SK-N-SH (cell line): ENCODE measurements around the gene GUCA1A. TPM values are rescaled to one million over a fixed set of nuclear protein-coding genes. Genes with fewer than 3 reads are reported as not detected.

ENCODE experiments used
- CTCF ChIA-PET: fragments of 300-600, 350-600 bp; formaldehyde crosslinking; extraction: SDS; loops from one replicate; lab custom pipeline; 2021; lab: Yijun Ruan, JAX
- POLR2A ChIA-PET: fragments of 350-600 bp; sonication (Branson Sonifier 250); formaldehyde crosslinking; extraction: SDS; loops from one replicate; lab custom pipeline; 2020; ENCODE audit warnings: antibody characterized with exemption, inconsistent platforms; lab: Yijun Ruan, JAX
- DNase-seq: peaks from one replicate; pipeline ENCODE4 v3.0.0; 2012
- H2AFZ ChIP-seq: fragments of 200-600 bp; sonication (generic); 2 replicates; pipeline ENCODE4 v1.8.1; 2016; ENCODE audit warnings: antibody characterized with exemption, mild to moderate bottlenecking, low read depth
- H3F3A ChIP-seq: fragments of 200-600 bp; sonication (generic); replicated peaks from 2 replicates; pipeline ENCODE3; 2016; ENCODE audit warnings: antibody characterized with exemption, mild to moderate bottlenecking; ENCODE audit not compliant: insufficient read depth
- H3K27ac ChIP-seq, 2 experiments: fragments of 200-500 bp in 1 of 2; fragments of 200-600 bp in 1 of 2; sonication (Bioruptor generic) in 1 of 2; sonication (generic), shearing (Covaris generic) in 1 of 2; 2 replicates each; pipeline versions ENCODE4 v1.5.1 to v1.6.1; 2014 to 2016; ENCODE audit warnings: low read depth in 2 of 2, inconsistent platforms in 1 of 2, low read length in 1 of 2, mild to moderate bottlenecking in 1 of 2, mixed read lengths in 1 of 2
- H3K27me3 ChIP-seq: fragments of 200-600 bp; sonication (generic), shearing (Covaris generic); 2 replicates; pipeline ENCODE4 v1.6.1; 2016; ENCODE audit warnings: mixed run types; ENCODE audit not compliant: insufficient read depth
- H3K36me3 ChIP-seq, 2 experiments: fragments of 200-500 bp in 1 of 2; fragments of 200-600 bp in 1 of 2; sonication (Bioruptor generic) in 1 of 2; sonication (generic) in 1 of 2; replicated peaks in 1 of 2; 2 replicates each; pipeline versions ENCODE3 to v1.5.1; 2014 to 2016; ENCODE audit warnings: low read length in 1 of 2, mild to moderate bottlenecking in 1 of 2; ENCODE audit not compliant: insufficient read depth in 2 of 2, control insufficient read depth in 1 of 2
- H3K4me1 ChIP-seq, 2 experiments: fragments of 200-500 bp in 1 of 2; fragments of 200-600 bp in 1 of 2; sonication (Bioruptor generic) in 1 of 2; sonication (generic), shearing (Covaris generic) in 1 of 2; 2 replicates each; pipeline versions ENCODE4 v1.5.1 to v1.6.1; 2014 to 2016; ENCODE audit warnings: low read depth in 1 of 2, low read length in 1 of 2, mixed run types in 1 of 2; ENCODE audit not compliant: insufficient read depth in 2 of 2, control insufficient read depth in 1 of 2
- H3K4me2 ChIP-seq: fragments of 200-600 bp; sonication (generic), shearing (Covaris generic); 2 replicates; pipeline ENCODE4 v1.6.1; 2017; ENCODE audit warnings: mixed run types
- H3K4me3 ChIP-seq, 2 experiments: fragments of 200-500 bp in 1 of 2; fragments of 200-600 bp in 1 of 2; sonication (Bioruptor generic) in 1 of 2; sonication (generic), shearing (Covaris generic) in 1 of 2; 2 replicates each; pipeline versions ENCODE4 v1.5.1 to v1.8.1; 2014 to 2016; ENCODE audit warnings: low read depth in 2 of 2, inconsistent platforms in 1 of 2, low read length in 1 of 2, mild to moderate bottlenecking in 1 of 2, mixed read lengths in 1 of 2, moderate library complexity in 1 of 2
- H3K79me2 ChIP-seq: fragments of 200-600 bp; sonication (generic); 2 replicates; pipeline ENCODE4 v1.8.1; 2017; ENCODE audit warnings: mild to moderate bottlenecking; ENCODE audit not compliant: insufficient read depth
- H3K9ac ChIP-seq: fragments of 200-600 bp; sonication (generic); 2 replicates; pipeline ENCODE4 v1.6.1; 2017; ENCODE audit warnings: mixed run types
- H3K9me2 ChIP-seq: fragments of 200-600 bp; sonication (generic); 2 replicates; pipeline ENCODE4 v1.6.1; 2017; ENCODE audit warnings: mixed run types
- H3K9me3 ChIP-seq: fragments of 200-600 bp; sonication (generic); 2 replicates; pipeline ENCODE4 v1.6.1; 2017; ENCODE audit warnings: mixed run types, mild to moderate bottlenecking, moderate library complexity
- H4K20me1 ChIP-seq: fragments of 200-600 bp; sonication (generic); 2 replicates; pipeline ENCODE4 v1.6.1; 2017; ENCODE audit warnings: mild to moderate bottlenecking, mixed run types; ENCODE audit not compliant: insufficient read depth
- CHD2 ChIP-seq: fragments of 150-350 bp; IDR thresholded peaks from 2 replicates; pipeline ENCODE4 v1.6.1; 2018; ENCODE audit warnings: low read length; ENCODE audit not compliant: partially characterized antibody
- ELF1 ChIP-seq: IDR thresholded peaks from 2 replicates; pipeline ENCODE4 v1.4.0; 2012
- FOSL2 ChIP-seq: IDR thresholded peaks from 2 replicates; pipeline ENCODE4 v1.4.0; 2012; ENCODE audit warnings: low read depth, mild to moderate bottlenecking, moderate library complexity, borderline replicate concordance
- FOXM1 ChIP-seq: IDR thresholded peaks from 2 replicates; pipeline ENCODE4 v1.4.0; 2012; ENCODE audit warnings: low read depth, mild to moderate bottlenecking
- GABPA ChIP-seq: IDR thresholded peaks from 2 replicates; pipeline ENCODE4 v1.4.0; 2012; ENCODE audit warnings: low read depth, mild to moderate bottlenecking
- JUND ChIP-seq: IDR thresholded peaks from 2 replicates; pipeline ENCODE4 v1.4.0; 2012
- MEF2A ChIP-seq: IDR thresholded peaks from 2 replicates; pipeline ENCODE4 v1.4.0; 2012; ENCODE audit warnings: low read depth, borderline replicate concordance
- MXI1 ChIP-seq: IDR thresholded peaks from 2 replicates; pipeline ENCODE4 v1.6.1; 2012; ENCODE audit warnings: mild to moderate bottlenecking, low read depth, low read length, improper control_type of control experiment
- RCOR1 ChIP-seq: fragments of 150-350 bp; IDR thresholded peaks from 2 replicates; pipeline ENCODE4 v1.6.1; 2017; ENCODE audit warnings: antibody characterized with exemption, low read length
- RFX5 ChIP-seq: IDR thresholded peaks from 2 replicates; pipeline ENCODE4 v1.6.1; 2012; ENCODE audit warnings: mild to moderate bottlenecking, improper control_type of control experiment, low read length
- RXRA ChIP-seq: IDR thresholded peaks from 2 replicates; pipeline ENCODE4 v1.4.0; 2012; ENCODE audit warnings: low read depth, mild to moderate bottlenecking, borderline replicate concordance
- SIN3A ChIP-seq: IDR thresholded peaks from 2 replicates; pipeline ENCODE4 v1.6.1; 2012; ENCODE audit warnings: low read depth, mild to moderate bottlenecking, low read length, moderate library complexity, borderline replicate concordance
- TAF1 ChIP-seq: IDR thresholded peaks from 2 replicates; pipeline ENCODE4 v1.6.1; 2012; ENCODE audit warnings: low read depth, mild to moderate bottlenecking, low read length, moderate library complexity, borderline replicate concordance
- YY1 ChIP-seq: IDR thresholded peaks from 2 replicates; pipeline ENCODE4 v1.4.0; 2012; ENCODE audit warnings: low read depth, mild to moderate bottlenecking
- ZBTB33 ChIP-seq: IDR thresholded peaks from 2 replicates; pipeline ENCODE4 v1.4.0; 2012; ENCODE audit warnings: low read depth, borderline replicate concordance
- WGBS: methylation state at CpG from one replicate; pipeline ENCODE4 v1.1.6; 2017; ENCODE audit warnings: low lambda C conversion rate; 5-methylcytosine and 5-hydroxymethylcytosine counted together
- polyA plus RNA-seq, 3 experiments: library from polyadenylated mRNA; depleted of rRNA; stranded (reverse); fragments of >200 nt; gene quantifications; 2 replicates each; pipeline ENCODE4 v1.2.3, GENCODE V29; 2012
- TF ChIP-seq, protein P1 (sequence below): fragments of 200-600 bp; sonication (generic); IDR thresholded peaks from 2 replicates; pipeline ENCODE4 v1.6.1; 2017; ENCODE audit warnings: antibody characterized with exemption, mild to moderate bottlenecking, moderate library complexity

Gene GUCA1A
- polyA plus RNA-seq (2012; rRNA removed), result 0.77 and 0.88 TPM in 2 replicates
- 0.68 and 1.3 TPM in 2 replicates for polyA plus RNA-seq (2012; cell fraction: cytosol; rRNA removed)
- 0.29 and 0.39 TPM in 2 replicates for polyA plus RNA-seq (2012; cell fraction: nucleus; rRNA removed)

DNA sequence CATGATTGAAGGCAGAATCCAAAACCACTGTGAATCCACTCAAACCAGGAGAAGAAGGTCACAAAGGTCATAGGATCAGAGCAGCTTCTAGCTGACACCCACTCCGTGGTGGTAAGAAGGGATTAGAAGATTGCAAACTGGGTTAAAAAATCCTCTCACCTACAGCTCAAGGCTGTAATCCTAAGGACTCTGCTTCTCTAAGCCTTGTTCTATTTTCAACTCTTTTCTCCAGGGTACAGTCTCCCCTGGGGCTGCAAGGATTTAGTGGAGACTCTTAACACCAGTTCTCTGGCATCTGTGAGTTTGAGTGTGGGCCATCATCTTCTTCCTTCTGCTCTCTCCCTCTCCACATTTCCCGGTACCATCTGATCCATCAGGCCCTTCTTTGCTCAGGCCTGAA lies at the start of gene GUCA1A:
Gene GUCA1A (plus strand): TSS at position 264 of the 400 bp plus-strand sequence. CDS start 250 bp downstream, outside the sequence.
- 85% methylated on average over 2 of the region's 2 CpGs for WGBS
- no peak for DNase-seq
- no peak within 1 kb of the TSS for H2AFZ ChIP-seq
- H3K36me3 ChIP-seq, result no peaks in the 10 kb centered on the region
- no peak within 1 kb of the TSS for H3K4me2 ChIP-seq
- H3K79me2 ChIP-seq, result no peaks in the 10 kb centered on the region
- TF ChIP-seq ZBTB33, result no peak
- TF ChIP-seq JUND, result no peak
- no peaks in the 10 kb centered on the region for H3K27me3 ChIP-seq
- H3F3A ChIP-seq, result peaks cover 3% of the 10 kb centered on the region
- H3K27ac ChIP-seq, result no peak within 1 kb of the TSS
- H3K9me2 ChIP-seq, result no peaks in the 10 kb centered on the region
- no peaks in the 10 kb centered on the region for H4K20me1 ChIP-seq
- no peak within 1 kb of the TSS for H3K9ac ChIP-seq
- ChIA-PET POLR2A (no interaction called here), CTCF (no interaction called here)
- H3K4me1 ChIP-seq, result peaks cover 0 to 3% of the 10 kb centered on the region in 2 experiments; a peak in 1 of 4 replicates
- H3K4me3 ChIP-seq, result no peak within 1 kb of the TSS
- no peaks in the 10 kb centered on the region for H3K9me3 ChIP-seq

DNA sequence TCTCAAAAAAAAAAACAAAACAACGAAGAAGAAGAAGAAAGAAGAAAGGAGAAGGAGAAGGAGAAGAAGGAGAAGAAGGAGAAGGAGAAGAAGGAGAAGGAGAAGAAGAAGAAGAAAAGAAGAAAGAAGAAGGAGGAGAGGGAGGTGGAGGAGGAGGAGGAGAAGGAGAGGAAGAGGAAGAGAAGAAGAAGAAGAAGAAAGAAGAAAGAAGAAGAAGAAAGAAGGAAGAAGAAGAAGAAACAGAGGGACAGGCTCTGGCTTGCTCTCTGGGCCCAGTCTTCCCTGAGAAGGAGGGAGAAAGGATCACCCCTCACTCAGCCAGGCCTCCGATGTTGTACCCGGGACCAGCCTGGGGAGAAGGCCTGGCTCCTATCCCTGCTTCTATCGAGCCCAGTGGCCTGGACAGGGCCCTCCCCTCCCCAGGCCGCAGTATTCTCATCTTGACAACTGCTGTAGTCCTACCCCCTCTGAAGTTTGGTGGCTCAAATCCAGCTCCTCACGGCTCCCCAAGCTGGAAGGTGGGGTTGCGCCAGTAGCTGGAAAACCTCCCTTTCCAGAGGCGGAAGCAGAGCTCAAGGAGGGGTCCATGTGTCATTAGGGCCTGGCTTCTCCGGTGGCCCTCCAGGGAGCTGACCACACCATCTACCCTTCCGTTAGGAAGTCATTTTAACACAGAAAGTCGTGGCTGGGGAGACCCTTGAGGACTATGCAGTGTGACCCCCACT lies 49.6 kb upstream of the GUCA1A start:
- POLR2A ChIA-PET, result interaction anchor here (0.6 kb wide), 1 partner anchor 36 kb away, joined by 3 read pairs; no protein-coding TSS in a partner anchor
- Histone ChIP-seq H3K9me3 (no peaks in the 10 kb centered on the region), H3K9me2 (no peaks in the 10 kb centered on the region), H2AFZ (0 out of 2 replicates have a peak overlapping the region, but pooled peaks have one; percentile 59), H3K79me2 (no peaks in the 10 kb centered on the region), H3K9ac (no peak overlapping the region), H3K4me2 (no peak overlapping the region), H3F3A (no peaks in the 10 kb centered on the region), H3K27ac (no peak overlapping the region), H4K20me1 (no peaks in the 10 kb centered on the region), H3K36me3 (no peaks in the 10 kb centered on the region), H3K4me3 (no peak overlapping the region), H3K27me3 (no peaks in the 10 kb centered on the region), H3K4me1 (peaks cover 3 to 5% of the 10 kb centered on the region in 2 experiments; a peak in 1 of 4 replicates)
- 81% methylated on average over 8 of the region's 11 CpGs for WGBS
- TF ChIP-seq RXRA, result no peak
- TF ChIP-seq YY1, result no peak
- TF ChIP-seq CHD2, result no peak
- TF ChIP-seq GABPA, result no peak
- TF ChIP-seq FOXM1, result no peak
- no peak for TF ChIP-seq RCOR1
- TF ChIP-seq ELF1, result no peak
- TF ChIP-seq ZBTB33, result no peak
- no peak for TF ChIP-seq JUND
- no peak for TF ChIP-seq SIN3A
- TF ChIP-seq FOSL2, result no peak
- TF ChIP-seq TAF1, result no peak
- no peak for TF ChIP-seq MEF2A
- no peak for TF ChIP-seq RFX5
- TF ChIP-seq, protein P1, sequence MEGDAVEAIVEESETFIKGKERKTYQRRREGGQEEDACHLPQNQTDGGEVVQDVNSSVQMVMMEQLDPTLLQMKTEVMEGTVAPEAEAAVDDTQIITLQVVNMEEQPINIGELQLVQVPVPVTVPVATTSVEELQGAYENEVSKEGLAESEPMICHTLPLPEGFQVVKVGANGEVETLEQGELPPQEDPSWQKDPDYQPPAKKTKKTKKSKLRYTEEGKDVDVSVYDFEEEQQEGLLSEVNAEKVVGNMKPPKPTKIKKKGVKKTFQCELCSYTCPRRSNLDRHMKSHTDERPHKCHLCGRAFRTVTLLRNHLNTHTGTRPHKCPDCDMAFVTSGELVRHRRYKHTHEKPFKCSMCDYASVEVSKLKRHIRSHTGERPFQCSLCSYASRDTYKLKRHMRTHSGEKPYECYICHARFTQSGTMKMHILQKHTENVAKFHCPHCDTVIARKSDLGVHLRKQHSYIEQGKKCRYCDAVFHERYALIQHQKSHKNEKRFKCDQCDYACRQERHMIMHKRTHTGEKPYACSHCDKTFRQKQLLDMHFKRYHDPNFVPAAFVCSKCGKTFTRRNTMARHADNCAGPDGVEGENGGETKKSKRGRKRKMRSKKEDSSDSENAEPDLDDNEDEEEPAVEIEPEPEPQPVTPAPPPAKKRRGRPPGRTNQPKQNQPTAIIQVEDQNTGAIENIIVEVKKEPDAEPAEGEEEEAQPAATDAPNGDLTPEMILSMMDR, result no peak
- TF ChIP-seq MXI1, result no peak
- CTCF ChIA-PET, result interaction anchor here (1.3 kb wide), 1 partner anchor 13 kb away, joined by 4 read pairs; no protein-coding TSS in a partner anchor
- no peak for DNase-seq
